ENCODE data around the gene STAT4. TPM values are rescaled to one million over a fixed set of nuclear protein-coding genes. Genes with fewer than 3 reads are reported as not detected.

Gene STAT4
- total RNA-seq, 1 donor from 2014 or later, result 2.1 TPM

- Mint-ChIP-seq H3K9me3 (no peaks in the 10 kb centered on the region), H3K36me3 (peaks cover 66% of the 10 kb centered on the region), H3K4me1 (ENCODE audit: unreplicated experiment) (peaks cover 18% of the 10 kb centered on the region), H3K4me3 (no peak overlapping the region), H3K27me3 (no peaks in the 10 kb centered on the region), H3K27ac (no peak overlapping the region)
- no peak for DNase-seq (ENCODE audit: extremely low spot score, unreplicated experiment)
- no peak for TF ChIP-seq CTCF (conservative IDR thresholded peaks at IDR 0.05)
Measured at GRCh38 chr2:190984595-190984994, 166.2 kb downstream of the STAT4 start.

GRCh38 chr2:190982262-190983034 lies 168.3 kb downstream of the STAT4 start:
- DNase-seq (ENCODE audit: extremely low spot score, unreplicated experiment), result no peak
- H3K27me3 Mint-ChIP-seq, result no peaks in the 10 kb centered on the region
- H3K36me3 Mint-ChIP-seq, result peaks cover 77% of the 10 kb centered on the region
- peak overlapping the region; percentile 55 for H3K27ac Mint-ChIP-seq
- no peaks in the 10 kb centered on the region for H3K9me3 Mint-ChIP-seq
- H3K4me1 Mint-ChIP-seq (ENCODE audit: unreplicated experiment), result peaks cover 21% of the 10 kb centered on the region
- H3K4me3 Mint-ChIP-seq, result no peak overlapping the region
- TF ChIP-seq CTCF (conservative IDR thresholded peaks at IDR 0.05), result no peak

GRCh38 chr2:190981733-190982132 lies 169.1 kb downstream of the STAT4 start:
- H3K36me3 Mint-ChIP-seq, result peaks cover 75% of the 10 kb centered on the region

GRCh38 chr2:190981333-190981732 lies 169.5 kb downstream of the STAT4 start:
- Mint-ChIP-seq H3K9me3 (no peaks in the 10 kb centered on the region), H3K36me3 (peaks cover 78% of the 10 kb centered on the region), H3K27me3 (no peaks in the 10 kb centered on the region), H3K4me1 (ENCODE audit: unreplicated experiment) (peaks cover 21% of the 10 kb centered on the region), H3K4me3 (peak overlapping the region; percentile 40), H3K27ac (peak overlapping the region; percentile 95)
- DNase-seq (ENCODE audit: extremely low spot score, unreplicated experiment), result no peak
- no peak for TF ChIP-seq CTCF (conservative IDR thresholded peaks at IDR 0.05)

More at GRCh38 chr2:190981733-190982132, 169.1 kb downstream of the STAT4 start:
- TF ChIP-seq CTCF (conservative IDR thresholded peaks at IDR 0.05), result no peak
- peaks cover 21% of the 10 kb centered on the region for H3K4me1 Mint-ChIP-seq (ENCODE audit: unreplicated experiment)
- H3K27ac Mint-ChIP-seq, result no peak overlapping the region
- no peaks in the 10 kb centered on the region for H3K9me3 Mint-ChIP-seq
- no peaks in the 10 kb centered on the region for H3K27me3 Mint-ChIP-seq
- DNase-seq (ENCODE audit: extremely low spot score, unreplicated experiment), result no peak
- H3K4me3 Mint-ChIP-seq, result no peak overlapping the region

GRCh38 chr2:190980630-190981209 lies 170.1 kb downstream of the STAT4 start:
- TF ChIP-seq CTCF (conservative IDR thresholded peaks at IDR 0.05), result no peak
- H3K4me3 Mint-ChIP-seq, result peak overlapping the region; percentile 78
- H3K36me3 Mint-ChIP-seq, result peaks cover 79% of the 10 kb centered on the region
- DNase-seq (ENCODE audit: extremely low spot score, unreplicated experiment), result no peak
- H3K27me3 Mint-ChIP-seq, result no peaks in the 10 kb centered on the region
- no peaks in the 10 kb centered on the region for H3K9me3 Mint-ChIP-seq
- peaks cover 21% of the 10 kb centered on the region for H3K4me1 Mint-ChIP-seq (ENCODE audit: unreplicated experiment)
- H3K27ac Mint-ChIP-seq, result peak overlapping the region; percentile 95

Measured in type B pancreatic cell (in vitro differentiated cells).